D341Med (cell line): ENCODE results near the gene KIAA0825.
A peak's percentile ranks its signal among the peaks of the same experiment; 100 is the strongest.
"Not testable (repeated sequence)": the region's sequence is repeated elsewhere in the genome, so short reads cannot be mapped to it uniquely, and the experiment has no call there.

Experiments
- DNase-seq: peaks from one replicate; pipeline ENCODE4 v3.0.0; 2012; ENCODE audit warnings: low spot score

Gene KIAA0825

GRCh38 chr5:94175912-94176311 is 442.5 kb downstream of the KIAA0825 start:
- DNase-seq, result no peak

DNA sequence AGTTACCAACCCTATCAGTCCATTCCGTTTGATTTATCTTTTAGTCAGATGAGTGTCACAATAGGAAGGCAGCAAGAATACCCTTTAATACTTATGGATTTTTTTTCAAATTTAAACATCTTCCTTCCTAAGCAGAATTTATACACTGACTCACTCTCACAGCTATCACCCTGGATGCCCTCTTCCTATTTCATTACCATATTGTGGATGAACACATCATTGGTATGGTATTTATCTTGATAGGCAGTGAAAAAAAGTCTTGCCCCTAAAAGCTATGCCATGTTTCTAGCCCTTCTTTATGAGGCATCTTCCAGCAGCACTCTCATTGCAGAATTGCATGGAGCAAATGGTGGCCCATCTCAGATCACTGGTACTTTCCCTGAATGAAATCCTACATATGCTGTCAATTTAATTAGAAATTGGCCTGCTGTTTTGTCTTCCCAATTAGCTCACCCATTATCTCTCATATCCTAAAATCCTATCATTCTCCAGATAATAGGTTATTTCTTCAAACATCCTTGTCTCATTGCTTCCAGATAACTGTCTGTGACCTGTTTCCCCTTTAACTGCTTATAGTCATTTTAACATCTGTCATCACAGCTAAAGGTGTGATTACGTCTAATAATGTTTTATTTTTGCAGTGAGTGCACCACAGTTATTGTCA is 443.5 kb downstream of the KIAA0825 start:
- DNase-seq, result no peak

GRCh38 chr5:94173100-94173499 is 445.3 kb downstream of the KIAA0825 start:
- DNase-seq, result no peak

DNA sequence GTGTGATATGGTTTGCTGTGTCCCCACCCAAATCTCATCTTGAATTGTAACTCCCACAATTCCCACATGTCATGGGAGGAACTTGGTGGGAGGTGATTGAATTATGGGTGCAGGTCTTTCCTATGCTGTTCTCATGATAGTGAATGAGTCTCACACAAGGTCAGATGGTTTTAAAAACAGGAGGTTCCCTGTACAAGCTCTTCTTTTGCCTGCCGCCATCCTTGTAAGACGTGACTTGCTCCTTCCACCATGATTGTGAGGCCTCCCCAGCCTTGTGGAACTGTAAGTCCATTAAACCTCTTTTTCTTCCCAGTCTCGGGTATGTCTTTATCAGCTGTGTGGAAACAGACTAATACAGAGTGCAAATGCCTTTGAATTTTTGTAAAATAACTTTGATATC is 447.3 kb downstream of the KIAA0825 start:
- not testable (repeated sequence) for DNase-seq

DNA sequence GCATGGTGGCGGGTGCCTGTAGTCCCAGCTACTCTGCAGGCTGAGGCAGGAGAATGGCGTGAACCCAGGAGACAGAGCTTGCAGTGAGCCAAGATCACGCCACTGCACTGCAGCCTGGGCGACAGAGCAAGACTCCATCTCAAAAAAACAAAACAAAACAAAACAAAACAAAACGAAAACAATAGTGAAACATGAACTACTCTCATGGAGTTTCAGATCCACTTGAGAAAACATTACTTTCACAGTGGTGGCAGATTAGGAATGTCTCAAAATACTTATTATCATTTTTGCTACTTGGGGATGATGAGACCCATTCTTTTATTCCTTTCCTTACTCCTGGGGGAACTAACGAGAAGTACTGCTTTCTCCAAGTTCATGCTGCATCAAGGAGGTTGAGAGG is 448.2 kb downstream of the KIAA0825 start:
- DNase-seq, result not testable (repeated sequence)

GRCh38 chr5:94168151-94168550 is 450.3 kb downstream of the KIAA0825 start:
- DNase-seq, result no peak

DNA sequence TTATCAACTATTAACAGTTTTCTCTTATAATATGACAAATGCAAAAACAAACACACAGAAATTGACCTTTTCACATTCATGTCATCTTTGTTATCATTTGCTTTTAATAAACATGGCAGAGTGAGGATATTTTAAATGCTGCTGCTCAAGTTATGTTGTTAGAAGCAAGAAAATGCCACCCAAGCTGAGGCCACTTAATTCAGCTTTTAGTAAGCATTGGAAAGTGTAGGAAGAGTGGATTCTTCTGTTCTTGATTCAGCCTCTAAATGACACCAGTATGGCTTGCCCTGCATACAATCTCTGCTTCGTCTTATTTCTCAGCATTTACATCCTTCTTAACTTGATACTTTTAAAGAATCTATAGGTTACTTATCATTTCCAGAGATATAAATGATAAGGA is 456.6 kb downstream of the KIAA0825 start:
- no peak for DNase-seq

- no peak for DNase-seq
These were observed 459.3 kb downstream of the KIAA0825 start for GRCh38 chr5:94159144-94159543.

- no peak for DNase-seq
These were observed 460.5 kb downstream of the KIAA0825 start for GRCh38 chr5:94157704-94158539.

DNA sequence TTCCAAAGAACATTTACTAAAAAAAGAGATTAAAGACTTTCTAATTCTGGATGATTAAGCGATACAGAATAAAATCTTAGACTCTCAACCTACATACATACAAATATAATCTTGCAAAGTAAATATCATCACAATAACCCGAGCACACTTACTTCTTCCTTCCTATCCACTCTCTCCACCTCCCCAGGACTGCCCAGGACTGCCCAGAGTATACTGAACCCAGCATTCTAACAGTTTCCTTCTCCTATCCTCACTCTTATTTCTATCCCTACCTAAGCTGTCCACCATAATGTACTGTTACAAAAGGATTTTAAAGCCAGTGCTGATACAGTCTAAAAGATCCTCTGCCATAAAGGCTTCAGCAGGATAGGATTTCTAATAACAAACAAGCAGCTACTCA is 463.7 kb downstream of the KIAA0825 start:
- DNase-seq, result no peak

- no peak for DNase-seq
These were observed 464.5 kb downstream of the KIAA0825 start for GRCh38 chr5:94153736-94154450.

GRCh38 chr5:94143621-94144020 is 474.8 kb downstream of the KIAA0825 start:
- not testable (repeated sequence) for DNase-seq

DNA sequence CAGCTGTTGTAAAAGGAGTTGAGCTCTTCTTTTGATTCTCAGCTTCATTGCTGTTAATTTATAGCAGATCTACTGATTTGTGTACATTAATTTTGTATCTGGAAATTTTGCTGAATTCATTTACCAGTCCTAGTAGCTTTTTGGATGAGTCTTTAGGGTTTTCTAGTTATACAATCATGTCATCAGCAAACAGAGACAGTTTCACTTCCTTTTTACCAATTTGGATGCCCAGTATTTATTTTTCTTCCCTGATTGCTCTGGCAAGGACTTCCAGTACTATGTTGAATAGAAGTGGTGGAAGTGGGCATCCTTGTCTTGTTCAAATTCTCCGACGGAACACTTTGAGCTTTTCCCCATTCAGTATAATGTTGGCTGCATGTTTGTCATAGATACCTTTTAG is 478.1 kb downstream of the KIAA0825 start:
- no peak for DNase-seq

DNA sequence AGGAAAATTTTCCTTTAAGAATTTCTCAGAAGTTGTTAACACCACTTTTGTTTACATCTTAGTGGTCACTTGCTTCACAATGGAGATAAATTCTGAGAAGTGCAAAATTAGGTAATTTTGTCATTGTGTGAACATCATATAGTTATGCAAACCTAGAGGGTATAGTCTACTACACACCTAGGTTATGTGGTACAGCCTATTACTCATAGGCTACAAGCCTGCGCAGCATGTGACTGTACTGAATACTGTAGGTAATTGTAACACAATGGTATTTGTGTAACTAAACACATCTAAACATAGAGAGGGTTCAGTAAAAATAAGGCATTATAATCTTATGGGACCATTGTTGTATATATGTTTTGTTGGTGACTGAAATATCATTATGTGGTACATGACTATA is 488.3 kb downstream of the KIAA0825 start:
- DNase-seq, result no peak

GRCh38 chr5:94125107-94125506 is 493.3 kb downstream of the KIAA0825 start:
- DNase-seq, result no peak

DNA sequence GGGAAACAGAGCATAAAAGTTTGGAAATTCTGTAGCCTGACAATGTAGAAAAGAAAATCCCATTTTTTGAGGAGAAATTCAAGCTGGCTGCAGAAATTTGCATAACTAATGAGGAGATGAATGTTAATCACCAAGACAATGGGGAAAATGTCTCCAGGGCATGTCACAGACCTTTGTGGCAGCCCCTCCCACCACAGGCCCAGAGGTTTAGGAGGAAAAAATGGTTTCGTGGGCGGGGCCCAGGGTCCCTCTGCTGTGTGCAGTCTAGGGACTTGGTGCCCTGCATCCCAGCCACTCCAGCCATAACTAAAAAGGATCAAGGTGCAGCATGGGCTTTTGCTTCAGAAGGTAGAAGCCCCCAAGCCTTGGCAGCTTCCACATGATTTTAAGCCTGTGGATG is 502.1 kb downstream of the KIAA0825 start:
- DNase-seq, result not testable (repeated sequence)

- DNase-seq, result no peak
These were observed 505.3 kb downstream of the KIAA0825 start for GRCh38 chr5:94113087-94113486.

DNA sequence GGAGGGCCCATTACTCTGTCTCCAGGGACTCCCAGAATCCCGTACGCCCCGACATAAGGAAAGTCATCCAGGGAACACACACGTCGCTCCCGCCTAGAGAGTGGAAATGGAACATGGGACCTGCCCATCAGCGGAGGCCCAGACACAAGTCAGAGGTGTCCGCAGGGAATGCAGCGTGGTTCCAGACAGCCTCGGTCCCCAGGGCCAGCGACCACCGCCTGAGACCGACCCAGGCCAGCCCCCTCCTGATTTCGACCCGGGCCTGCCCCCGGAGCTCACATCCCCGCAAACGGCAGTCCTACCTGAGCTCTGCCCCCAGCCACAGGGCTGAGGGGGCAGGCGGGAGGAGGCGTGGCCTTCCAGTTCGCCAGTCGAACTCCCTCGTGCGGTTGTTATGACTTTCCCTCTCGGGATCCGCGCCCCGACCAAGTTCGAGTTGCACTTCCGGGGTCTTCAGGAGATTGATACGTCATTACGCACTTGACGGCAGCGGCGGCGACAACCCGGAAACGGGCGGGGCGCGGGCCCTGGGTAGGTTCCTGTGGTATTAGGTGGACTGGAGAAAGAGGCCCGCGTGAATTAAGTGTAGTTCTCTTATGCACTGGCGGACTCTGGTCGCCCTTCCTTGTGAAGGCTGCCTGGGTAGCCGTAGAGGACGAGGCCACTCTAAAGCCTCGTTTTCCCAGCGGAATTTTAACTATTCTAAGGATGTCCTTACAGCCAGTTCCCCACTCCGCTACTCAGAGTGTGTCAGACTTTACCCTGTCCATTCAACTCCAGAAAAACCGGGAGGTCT is 507.0 kb downstream of the KIAA0825 start:
- peak; percentile 93 for DNase-seq

- no peak for DNase-seq
These were observed 514.7 kb downstream of the KIAA0825 start for GRCh38 chr5:94103514-94104245.
